Measurements from ENCODE around the gene COL25A1. TPM values are rescaled to one million over a fixed set of nuclear protein-coding genes. Genes with fewer than 3 reads are reported as not detected.

The COL25A1 gene
- total RNA-seq, 1 experiment from 2014 or later: not detected

- H3K36me3 ChIP-seq (ENCODE audit: control insufficient read depth in 1 of 2, insufficient read depth in 2 of 2, low read length in 2 of 2): no peaks in the 10 kb centered on the region
- no peaks in the 10 kb centered on the region for H4K20me1 ChIP-seq (ENCODE audit: insufficient read depth)
- CTCF ChIA-PET: no interaction called here
- RAD21 ChIA-PET (ENCODE audit: low non-redundant PET in 1 of 2, low total read pairs in 2 of 2, uncharacterized antibody in 2 of 2, unreplicated experiment in 2 of 2): no interaction called here
- no peaks in the 10 kb centered on the region for H3K9me2 ChIP-seq (ENCODE audit: insufficient read depth)
- no peak for ATAC-seq
- POLR2A ChIA-PET: no interaction called here
- no peak for TF ChIP-seq CTCF (IDR thresholded peaks at IDR 0.05 in 2 of 3, conservative IDR thresholded peaks at IDR 0.05 in 1 of 3; ENCODE audit: borderline replicate concordance in 1 of 3, insufficient read depth in 1 of 3, low read depth in 2 of 3, low read length in 2 of 3)
- no peak for TF ChIP-seq SRF (IDR thresholded peaks at IDR 0.05; ENCODE audit: low read depth)
- TF ChIP-seq ZFX (IDR thresholded peaks at IDR 0.05): no peak
- no peak for TF ChIP-seq ATF3 (IDR thresholded peaks at IDR 0.05)
- TF ChIP-seq POLR2A (IDR thresholded peaks at IDR 0.05; ENCODE audit: borderline replicate concordance, extremely low read depth, insufficient read depth, insufficient read length): no peak
- no peak for TF ChIP-seq ELF1 (IDR thresholded peaks at IDR 0.05; ENCODE audit: borderline replicate concordance, low read depth)
- TF ChIP-seq SIN3A (IDR thresholded peaks at IDR 0.05; ENCODE audit: low read depth): no peak
- TF ChIP-seq POLR2AphosphoS5 (IDR thresholded peaks at IDR 0.05; ENCODE audit: low read depth, low read length): no peak
- no peak for TF ChIP-seq SP1 (IDR thresholded peaks at IDR 0.05; ENCODE audit: low read depth)
- TF ChIP-seq MAX (IDR thresholded peaks at IDR 0.05): no peak
- TF ChIP-seq REST (IDR thresholded peaks at IDR 0.05; ENCODE audit: low read depth): no peak
- TF ChIP-seq EZH2phosphoT487 (IDR thresholded peaks at IDR 0.05; ENCODE audit: borderline replicate concordance): no peak
- TF ChIP-seq TCF7L2 (IDR thresholded peaks at IDR 0.05; ENCODE audit: borderline replicate concordance, extremely low read depth, insufficient read depth, insufficient read length): no peak
- TF ChIP-seq ZBTB33 (IDR thresholded peaks at IDR 0.05; ENCODE audit: extremely low read depth, insufficient replicate concordance, low read length): no peak
- TF ChIP-seq YY1 (IDR thresholded peaks at IDR 0.05; ENCODE audit: extremely low read depth, insufficient replicate concordance, low read depth, low read length): no peak
- no peak for TF ChIP-seq RAD21 (IDR thresholded peaks at IDR 0.05; ENCODE audit: low read depth)
- no peak for TF ChIP-seq JUND (IDR thresholded peaks at IDR 0.05)
- no peak for TF ChIP-seq CBX3 (IDR thresholded peaks at IDR 0.05; ENCODE audit: low read depth)
- TF ChIP-seq EZH2 (IDR thresholded peaks at IDR 0.05): no peak
- H3K79me2 ChIP-seq (ENCODE audit: insufficient read depth, low read length): no peaks in the 10 kb centered on the region
- BruUV-seq (replicated peaks): no TSS peak
- H3K4me1 ChIP-seq (ENCODE audit: control insufficient read depth in 1 of 2, insufficient read depth in 2 of 2, low read length in 2 of 2): no peaks in the 10 kb centered on the region
- no peak for DNase-seq (ENCODE audit: low read depth, low spot score)
- H3K9ac ChIP-seq (ENCODE audit: low read length): no peak overlapping the region
- intact Hi-C loops (cut with micrococcal nuclease): no loop called here
- no peak overlapping the region for H2AFZ ChIP-seq (ENCODE audit: low read depth, low read length, poor library complexity, severe bottlenecking)
- H3K4me2 ChIP-seq (ENCODE audit: low read length): no peak overlapping the region
- H3K27me3 ChIP-seq (ENCODE audit: insufficient read depth, low read length): peaks cover 50% of the 10 kb centered on the region
- no peak overlapping the region for H3K27ac ChIP-seq (ENCODE audit: low read depth, low read length)
- no peaks in the 10 kb centered on the region for H3K9me3 ChIP-seq (ENCODE audit: control insufficient read depth in 1 of 2, insufficient read depth in 1 of 2, low read depth in 1 of 2, low read length in 2 of 2)
- no peak overlapping the region for H3K4me3 ChIP-seq (replicated peaks in 1 of 2; ENCODE audit: low read depth in 1 of 2, low read length in 2 of 2)
Measured at GRCh38 chr4:108922191-108922590, 380.3 kb downstream of the COL25A1 start.
